Transverse colon (tissue), 4 donors: Measurements from ENCODE around the gene KCNQ1OT1. TPM values are rescaled to one million over a fixed set of nuclear protein-coding genes. Genes with fewer than 3 reads are reported as not detected.

Source experiments
- DNase-seq: peaks from one replicate; pipeline ENCODE4 v3.0.0-alpha.2; 2019
- H3K27ac ChIP-seq, 4 donors: fragments of 200-600 bp; sonication (generic); 2 replicates each; pipeline ENCODE4 v1.5.1; 2016 to 2018; ENCODE audit warnings: inconsistent platforms in 4 of 4
- H3K27me3 ChIP-seq: fragments of 200-600 bp; sonication (generic); 2 replicates; pipeline ENCODE4 v1.5.1; 2017; ENCODE audit warnings: inconsistent platforms
- H3K36me3 ChIP-seq, 4 donors: fragments of 200-600 bp; sonication (generic); 2 replicates each; pipeline ENCODE4 v1.5.1; 2017 to 2019; ENCODE audit warnings: inconsistent platforms in 4 of 4
- H3K4me1 ChIP-seq, 4 donors: fragments of 200-600 bp; sonication (generic); 2 replicates each; pipeline ENCODE4 v1.5.1; 2017 to 2020; ENCODE audit warnings: inconsistent platforms in 4 of 4
- H3K4me3 ChIP-seq, 4 donors: fragments of 200-600 bp; sonication (generic); 1 replicate in 1 of 4; 2 replicates in 3 of 4; pipeline versions ENCODE4 v1.5.1 to v1.6.1; 2017 to 2019; ENCODE audit warnings: inconsistent platforms in 4 of 4
- H3K9me3 ChIP-seq, 2 donors: fragments of 200-600 bp; sonication (generic); 2 replicates each; pipeline ENCODE4 v1.5.1; 2017 to 2019; ENCODE audit warnings: inconsistent platforms in 2 of 2
- EP300 ChIP-seq: sonication (generic); formaldehyde crosslinking; IDR thresholded peaks from one replicate; pipeline ENCODE4 v1.6.1; 2017; ENCODE audit warnings: antibody characterized with exemption, low read depth
- POLR2A ChIP-seq: fragments of 450-650 bp; IDR thresholded peaks from one replicate; pipeline ENCODE4 v1.6.1; 2016; ENCODE audit warnings: antibody characterized with exemption, mild to moderate bottlenecking, moderate library complexity
- POLR2AphosphoS5 ChIP-seq, 3 donors: sonication (generic); formaldehyde crosslinking; IDR thresholded peaks; one replicate each; pipeline ENCODE4 v1.6.1; 2016; ENCODE audit warnings: antibody characterized with exemption in 3 of 3
- WGBS, 2 donors: methylation state at CpG; one replicate each; pipeline ENCODE4 v1.1.5; 2018; ENCODE audit warnings: low coverage in 1 of 2; 5-methylcytosine and 5-hydroxymethylcytosine counted together
- in situ Hi-C, 4 donors: fragments of 200-750 bp; cut with MboI; loops; one replicate each; pipeline versions ENCODE4 v1.15.0 to v1.15.1; 2017; ENCODE audit warnings: low sequenced_read_pairs in 3 of 4, low pct_ligation_motif_present in 1 of 4, low pct_unique_long_range_greater_than_20kb in 1 of 4
- intact Hi-C: fragments of 100-400 bp; cut with DNase I; formaldehyde crosslinking; loops from one replicate; pipeline ENCODE4 v1.15.1; 2023; ENCODE audit warnings: low total_unique reads
- total RNA-seq, 4 donors: library from RNA; depleted of rRNA; stranded (reverse); fragments of >200 nt; gene quantifications; one replicate each; pipeline ENCODE4 v1.1.0, GENCODE V29; 2016
- TF ChIP-seq, protein P1 (sequence below), 5 experiments: fragments of 200-600 bp in 3 of 5; fragments of 450-650 bp in 2 of 5; sonication (generic) in 3 of 5; IDR thresholded peaks; 1 replicate in 2 of 5; 2 replicates in 3 of 5; pipeline ENCODE4 v1.5.1; 2016 to 2017; ENCODE audit warnings: antibody characterized with exemption in 5 of 5, inconsistent platforms in 3 of 5, mild to moderate bottlenecking in 2 of 5, moderate library complexity in 1 of 5

The KCNQ1OT1 gene
- total RNA-seq, 4 donors from 2014 or later, result 1.5 to 5.0 (median 1.9) TPM

DNA sequence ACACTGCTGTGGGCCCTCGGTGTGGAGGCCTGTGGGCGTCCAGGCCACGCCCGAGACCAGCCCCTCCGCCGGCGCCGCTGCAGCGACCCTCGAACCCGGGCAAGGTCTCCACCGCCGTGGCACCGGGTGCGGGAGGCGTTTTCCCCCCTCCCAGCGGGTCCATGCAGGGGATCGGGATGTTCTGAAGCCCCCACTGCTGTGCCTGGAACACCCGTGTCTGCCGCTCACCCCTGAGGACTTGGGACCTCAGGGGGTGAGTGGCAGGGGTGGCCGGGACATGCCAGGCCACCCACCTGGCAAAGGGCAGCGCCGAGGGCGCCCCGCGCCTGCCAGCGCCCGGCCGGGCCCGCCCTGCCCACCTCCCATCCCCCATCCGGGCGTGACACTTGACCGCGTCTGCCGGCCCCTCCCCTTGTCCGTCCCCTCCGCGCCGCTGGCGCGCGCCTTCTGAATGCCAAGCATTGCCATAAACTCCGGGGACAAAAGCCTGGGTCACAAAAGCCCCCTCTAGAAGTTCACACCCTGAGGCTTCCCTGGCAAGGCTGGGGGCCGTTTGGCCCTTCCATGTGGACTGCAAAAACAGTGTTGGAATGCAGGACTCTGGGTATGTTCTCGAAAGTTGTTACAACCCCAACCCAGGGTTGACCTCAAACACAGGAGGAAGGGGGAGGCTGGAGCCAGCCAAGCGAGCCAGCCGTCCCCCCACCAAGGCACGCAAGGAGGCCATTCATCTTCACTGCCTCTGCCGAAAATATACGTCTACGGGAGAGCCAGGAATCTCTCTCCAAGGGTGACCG, 819 bp upstream of the KCNQ1OT1 start:
- in situ Hi-C loops, result no loop called here
- H3K9me3 ChIP-seq, result no peaks in the 10 kb centered on the region
- H3K36me3 ChIP-seq, result no peaks in the 10 kb centered on the region
- H3K27ac ChIP-seq, result peak overlapping the region; percentile 93 to 95 (median 94)
- H3K27me3 ChIP-seq, result no peaks in the 10 kb centered on the region
- 43% methylated on average over 38 of the region's 52 CpGs; no CpG with 5 or more reads in 1 of the 2 donors for WGBS, 2 donors
- H3K4me1 ChIP-seq, result peaks cover 0 to 8% (median 5%) of the 10 kb centered on the region in 4 donors
- intact Hi-C loops, result no loop called here
- TF ChIP-seq POLR2AphosphoS5 (IDR thresholded peaks at IDR 0.05), result peak in 2 of 3 donors; percentile 33 to 48
- TF ChIP-seq EP300, result no peak
- TF ChIP-seq POLR2A, result peak; percentile 34
- H3K4me3 ChIP-seq, result peak overlapping the region; percentile 38 to 71 (median 54)
- DNase-seq, result peak; percentile 80

DNA sequence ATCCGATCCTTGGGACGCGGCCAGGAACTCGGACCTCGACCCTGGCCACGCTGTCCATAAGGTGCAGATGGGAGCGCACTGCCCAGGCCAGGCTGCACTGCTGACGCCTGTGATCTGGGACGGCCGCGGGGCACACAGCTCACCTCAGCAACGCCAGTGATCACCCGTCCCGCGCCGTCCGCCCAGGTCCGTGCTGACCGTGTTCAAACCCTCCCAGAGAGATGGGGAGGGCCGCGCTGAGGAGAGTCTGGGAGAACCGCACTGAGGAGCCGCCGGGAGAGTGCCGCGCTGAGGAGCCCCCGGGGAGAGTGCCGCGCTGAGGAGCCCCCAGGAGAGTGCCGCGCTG, 636 bp downstream of the KCNQ1OT1 start:
- Histone ChIP-seq H3K36me3 (no peaks in the 10 kb centered on the region), H3K27me3 (no peaks in the 10 kb centered on the region), H3K27ac (peak overlapping the region; percentile 93 to 95 (median 94)), H3K4me3 (peak overlapping the region; percentile 41 to 72 (median 68)), H3K4me1 (peaks cover 0 to 14% (median 10%) of the 10 kb centered on the region in 4 donors), H3K9me3 (no peaks in the 10 kb centered on the region)
- TF ChIP-seq POLR2AphosphoS5 (IDR thresholded peaks at IDR 0.05) (no peak), POLR2A (no peak), EP300 (no peak)
- TF ChIP-seq, protein P1, sequence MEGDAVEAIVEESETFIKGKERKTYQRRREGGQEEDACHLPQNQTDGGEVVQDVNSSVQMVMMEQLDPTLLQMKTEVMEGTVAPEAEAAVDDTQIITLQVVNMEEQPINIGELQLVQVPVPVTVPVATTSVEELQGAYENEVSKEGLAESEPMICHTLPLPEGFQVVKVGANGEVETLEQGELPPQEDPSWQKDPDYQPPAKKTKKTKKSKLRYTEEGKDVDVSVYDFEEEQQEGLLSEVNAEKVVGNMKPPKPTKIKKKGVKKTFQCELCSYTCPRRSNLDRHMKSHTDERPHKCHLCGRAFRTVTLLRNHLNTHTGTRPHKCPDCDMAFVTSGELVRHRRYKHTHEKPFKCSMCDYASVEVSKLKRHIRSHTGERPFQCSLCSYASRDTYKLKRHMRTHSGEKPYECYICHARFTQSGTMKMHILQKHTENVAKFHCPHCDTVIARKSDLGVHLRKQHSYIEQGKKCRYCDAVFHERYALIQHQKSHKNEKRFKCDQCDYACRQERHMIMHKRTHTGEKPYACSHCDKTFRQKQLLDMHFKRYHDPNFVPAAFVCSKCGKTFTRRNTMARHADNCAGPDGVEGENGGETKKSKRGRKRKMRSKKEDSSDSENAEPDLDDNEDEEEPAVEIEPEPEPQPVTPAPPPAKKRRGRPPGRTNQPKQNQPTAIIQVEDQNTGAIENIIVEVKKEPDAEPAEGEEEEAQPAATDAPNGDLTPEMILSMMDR (IDR thresholded peaks at IDR 0.05), result no peak
- 66% methylated on average over 31 of the region's 31 CpGs; no CpG with 5 or more reads in 1 of the 2 donors for WGBS, 2 donors
- intact Hi-C loops (no loop called here), in situ Hi-C loops (no loop called here)
- DNase-seq, result peak; percentile 32

DNA sequence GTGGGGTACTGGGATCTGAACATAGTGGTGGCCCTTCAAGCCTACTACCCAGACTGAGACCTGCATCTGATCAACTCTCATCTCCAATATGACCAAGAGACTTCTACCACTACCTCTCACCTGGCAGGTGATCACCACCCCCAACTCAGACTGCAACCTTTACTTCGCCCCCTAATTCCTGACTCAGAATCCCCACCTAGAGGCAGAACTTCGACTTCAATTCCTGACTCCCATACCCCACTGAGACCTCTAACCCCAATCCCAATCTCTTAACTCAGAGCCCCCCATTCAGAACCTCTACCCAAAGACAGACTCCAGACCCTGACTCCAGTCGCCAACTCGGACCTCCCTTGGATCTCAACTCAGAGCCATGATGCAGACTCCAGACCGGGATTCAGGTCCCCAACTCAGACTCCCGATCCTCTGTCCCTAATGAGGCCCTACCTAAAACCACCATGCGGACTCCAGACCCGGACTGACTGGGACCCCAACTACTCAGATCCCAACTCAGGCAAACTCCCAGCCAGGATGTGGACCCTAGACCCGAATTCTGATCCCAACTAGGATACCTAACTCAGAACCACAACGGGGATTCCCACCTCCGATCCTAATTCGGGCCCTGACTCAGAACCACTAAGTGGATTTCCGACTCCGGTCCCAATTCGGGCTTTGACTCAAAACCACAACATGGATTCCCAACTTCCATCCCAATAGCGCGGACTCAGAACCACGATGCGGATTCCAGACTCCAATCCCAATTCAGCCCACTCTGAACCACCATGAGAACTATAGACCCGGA, 1.2 kb downstream of the KCNQ1OT1 start:
- Histone ChIP-seq H3K27ac (peak overlapping the region; percentile 93 to 95 (median 94)), H3K4me3 (peak overlapping the region; percentile 41 to 72 (median 68)), H3K27me3 (no peaks in the 10 kb centered on the region), H3K4me1 (peaks cover 0 to 14% (median 10%) of the 10 kb centered on the region in 4 donors), H3K9me3 (no peaks in the 10 kb centered on the region), H3K36me3 (no peaks in the 10 kb centered on the region)
- TF ChIP-seq EP300 (no peak), POLR2AphosphoS5 (IDR thresholded peaks at IDR 0.05) (no peak), POLR2A (no peak)
- TF ChIP-seq, protein P1 (IDR thresholded peaks at IDR 0.05), result no peak
- DNase-seq, result no peak
- intact Hi-C loops, result no loop called here
- in situ Hi-C loops, result no loop called here
- 33 to 56% methylated on average over 2 to 20 of the region's 20 CpGs for WGBS, 2 donors

DNA sequence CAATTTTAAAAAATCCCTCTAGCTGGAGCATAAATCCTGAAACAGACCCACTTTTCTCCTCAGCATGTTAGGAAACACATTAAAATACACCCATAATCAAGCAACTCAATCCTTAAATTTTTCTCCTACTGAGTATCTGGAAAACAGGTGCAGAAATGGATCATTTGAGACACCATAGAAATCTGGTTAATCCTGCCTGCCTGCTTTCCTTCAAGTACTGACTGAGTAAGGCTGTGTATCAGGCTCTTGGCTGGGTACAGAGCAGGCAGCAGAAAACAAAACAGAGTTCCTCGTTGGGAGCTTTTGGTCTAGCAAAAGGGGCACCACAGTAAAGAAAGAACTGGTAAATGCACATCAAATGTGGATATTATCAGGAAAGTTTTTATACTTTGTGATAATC, 1.9 kb downstream of the KCNQ1OT1 start:
- H3K4me1 ChIP-seq, result peaks cover 0 to 14% (median 10%) of the 10 kb centered on the region in 4 donors
- 11 to 64% methylated on average over 1 of the region's 1 CpG for WGBS, 2 donors
- in situ Hi-C loops, result no loop called here
- H3K27ac ChIP-seq, result no peak overlapping the region
- H3K27me3 ChIP-seq, result no peaks in the 10 kb centered on the region
- intact Hi-C loops, result no loop called here
- H3K36me3 ChIP-seq, result no peaks in the 10 kb centered on the region
- DNase-seq, result no peak
- H3K9me3 ChIP-seq, result no peaks in the 10 kb centered on the region
- peak overlapping the region in 1 of 4 donors; percentile 71 for H3K4me3 ChIP-seq
- TF ChIP-seq, protein P1 (IDR thresholded peaks at IDR 0.05), result no peak
